ENCODE data around the gene S100A1. TPM values are rescaled to one million over a fixed set of nuclear protein-coding genes. Genes with fewer than 3 reads are reported as not detected.

S100A1 gene
- total RNA-seq, 1 experiment from 2014 or later, result not detected

DNA sequence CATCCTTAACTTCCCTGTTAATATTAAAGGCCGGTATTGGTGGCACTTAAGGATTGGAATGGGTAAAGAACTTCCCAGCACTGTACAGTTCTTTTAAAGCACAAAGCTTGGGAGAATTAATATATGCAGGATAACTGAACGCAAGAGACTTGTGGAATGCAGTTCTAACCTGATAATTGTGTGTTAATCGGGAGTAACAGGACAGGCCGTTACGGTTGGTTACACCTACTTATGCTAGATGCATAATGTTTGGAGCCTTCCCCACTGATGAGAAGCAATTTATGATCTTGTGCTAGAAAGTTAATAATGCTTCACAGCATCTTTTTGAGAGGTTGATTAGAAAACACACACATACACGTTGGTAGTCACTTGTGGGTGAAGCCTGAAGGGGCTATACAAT, 12.6 kb downstream of the S100A1 start:
- no peaks in the 10 kb centered on the region for H3K27me3 Mint-ChIP-seq (ENCODE audit: unreplicated experiment)

DNA sequence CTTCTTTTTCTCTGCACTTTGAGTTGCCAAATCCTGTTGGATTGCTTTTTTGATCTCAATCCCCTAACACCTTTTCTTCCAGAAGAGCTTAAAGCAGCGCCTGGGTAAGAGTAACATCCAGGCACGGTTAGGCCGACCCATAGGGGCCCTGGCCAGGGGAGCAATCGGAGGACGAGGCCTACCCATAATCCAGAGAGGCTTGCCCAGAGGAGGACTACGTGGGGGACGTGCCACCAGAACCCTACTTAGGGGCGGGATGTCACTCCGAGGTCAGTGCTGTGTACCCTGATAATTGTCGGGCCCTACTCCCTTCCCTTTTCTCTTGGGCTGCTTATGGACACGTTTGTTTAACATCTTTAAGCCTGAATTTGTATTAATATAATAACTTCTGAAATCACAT, 13.9 kb downstream of the S100A1 start:
- CTCF ChIA-PET, result interaction anchor here (1.5 kb wide), 1 partner anchor 10 kb away, joined by 4 read pairs; no protein-coding TSS in a partner anchor
- Mint-ChIP-seq H3K27me3 (ENCODE audit: unreplicated experiment) (no peaks in the 10 kb centered on the region), H3K27ac (ENCODE audit: unreplicated experiment) (no peak overlapping the region), H3K36me3 (ENCODE audit: insufficient read depth, unreplicated experiment) (peaks cover 75% of the 10 kb centered on the region), H3K9me3 (ENCODE audit: low read depth, unreplicated experiment) (no peaks in the 10 kb centered on the region), H3K4me3 (ENCODE audit: low read depth, unreplicated experiment) (no peak overlapping the region), H3K4me1 (ENCODE audit: low read depth, unreplicated experiment) (peaks cover 11% of the 10 kb centered on the region)
- BruUV-seq (replicated peaks), result no TSS peak
- TF ChIP-seq, protein P1, sequence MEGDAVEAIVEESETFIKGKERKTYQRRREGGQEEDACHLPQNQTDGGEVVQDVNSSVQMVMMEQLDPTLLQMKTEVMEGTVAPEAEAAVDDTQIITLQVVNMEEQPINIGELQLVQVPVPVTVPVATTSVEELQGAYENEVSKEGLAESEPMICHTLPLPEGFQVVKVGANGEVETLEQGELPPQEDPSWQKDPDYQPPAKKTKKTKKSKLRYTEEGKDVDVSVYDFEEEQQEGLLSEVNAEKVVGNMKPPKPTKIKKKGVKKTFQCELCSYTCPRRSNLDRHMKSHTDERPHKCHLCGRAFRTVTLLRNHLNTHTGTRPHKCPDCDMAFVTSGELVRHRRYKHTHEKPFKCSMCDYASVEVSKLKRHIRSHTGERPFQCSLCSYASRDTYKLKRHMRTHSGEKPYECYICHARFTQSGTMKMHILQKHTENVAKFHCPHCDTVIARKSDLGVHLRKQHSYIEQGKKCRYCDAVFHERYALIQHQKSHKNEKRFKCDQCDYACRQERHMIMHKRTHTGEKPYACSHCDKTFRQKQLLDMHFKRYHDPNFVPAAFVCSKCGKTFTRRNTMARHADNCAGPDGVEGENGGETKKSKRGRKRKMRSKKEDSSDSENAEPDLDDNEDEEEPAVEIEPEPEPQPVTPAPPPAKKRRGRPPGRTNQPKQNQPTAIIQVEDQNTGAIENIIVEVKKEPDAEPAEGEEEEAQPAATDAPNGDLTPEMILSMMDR (IDR thresholded peaks at IDR 0.05; ENCODE audit: unreplicated experiment), result no peak
- intact Hi-C loops (cut with micrococcal nuclease; ENCODE audit: unreplicated experiment), result no loop called here
- no peak for DNase-seq

More for the DNA sequence above, 12.6 kb downstream of the S100A1 start:
- H3K4me3 Mint-ChIP-seq (ENCODE audit: low read depth, unreplicated experiment), result no peak overlapping the region
- peaks cover 75% of the 10 kb centered on the region for H3K36me3 Mint-ChIP-seq (ENCODE audit: insufficient read depth, unreplicated experiment)
- no peak for DNase-seq
- H3K9me3 Mint-ChIP-seq (ENCODE audit: low read depth, unreplicated experiment), result no peaks in the 10 kb centered on the region
- no peak overlapping the region for H3K27ac Mint-ChIP-seq (ENCODE audit: unreplicated experiment)
- TF ChIP-seq, protein P1 (IDR thresholded peaks at IDR 0.05; ENCODE audit: unreplicated experiment), result no peak
- intact Hi-C loops (cut with micrococcal nuclease; ENCODE audit: unreplicated experiment), result no loop called here
- H3K4me1 Mint-ChIP-seq (ENCODE audit: low read depth, unreplicated experiment), result peaks cover 19% of the 10 kb centered on the region
- CTCF ChIA-PET, result interaction anchor here (0.6 to 1.1 kb wide), 2 partner anchors 68 to 92 kb away, joined by 3 to 4 read pairs; no protein-coding TSS in a partner anchor
- no TSS peak for BruUV-seq (replicated peaks)

DNA sequence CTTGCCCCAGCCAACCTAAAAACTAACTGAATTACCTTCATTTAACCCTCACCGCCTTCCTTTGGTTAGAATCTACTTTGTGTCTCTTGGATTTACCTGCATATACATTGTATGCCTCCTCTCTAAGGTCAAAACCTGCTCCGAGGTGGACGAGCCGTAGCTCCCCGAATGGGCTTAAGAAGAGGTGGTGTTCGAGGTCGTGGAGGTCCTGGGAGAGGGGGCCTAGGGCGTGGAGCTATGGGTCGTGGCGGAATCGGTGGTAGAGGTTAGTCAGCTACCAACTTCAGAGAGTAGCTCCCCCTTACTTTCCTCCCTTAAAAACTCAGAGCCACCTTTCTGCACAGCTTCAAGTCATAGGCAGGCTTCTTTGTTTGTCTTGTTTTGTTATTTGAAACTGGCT, 14.9 kb downstream of the S100A1 start:
- Mint-ChIP-seq H3K27me3 (ENCODE audit: unreplicated experiment) (no peaks in the 10 kb centered on the region), H3K27ac (ENCODE audit: unreplicated experiment) (no peak overlapping the region), H3K9me3 (ENCODE audit: low read depth, unreplicated experiment) (no peaks in the 10 kb centered on the region), H3K4me3 (ENCODE audit: low read depth, unreplicated experiment) (no peak overlapping the region), H3K36me3 (ENCODE audit: insufficient read depth, unreplicated experiment) (peaks cover 76% of the 10 kb centered on the region), H3K4me1 (ENCODE audit: low read depth, unreplicated experiment) (peaks cover 2% of the 10 kb centered on the region)
- CTCF ChIA-PET, result interaction anchor here (0.6 to 2.0 kb wide), 3 partner anchors 10 to 20 kb away, joined by 3 to 8 read pairs (median 4); partner anchors contain the start of genes S100A1 and S100A13
- no TSS peak for BruUV-seq (replicated peaks)
- intact Hi-C loops (cut with micrococcal nuclease; ENCODE audit: unreplicated experiment), result no loop called here
- TF ChIP-seq, protein P1 (IDR thresholded peaks at IDR 0.05; ENCODE audit: unreplicated experiment), result no peak
- DNase-seq, result no peak

DNA sequence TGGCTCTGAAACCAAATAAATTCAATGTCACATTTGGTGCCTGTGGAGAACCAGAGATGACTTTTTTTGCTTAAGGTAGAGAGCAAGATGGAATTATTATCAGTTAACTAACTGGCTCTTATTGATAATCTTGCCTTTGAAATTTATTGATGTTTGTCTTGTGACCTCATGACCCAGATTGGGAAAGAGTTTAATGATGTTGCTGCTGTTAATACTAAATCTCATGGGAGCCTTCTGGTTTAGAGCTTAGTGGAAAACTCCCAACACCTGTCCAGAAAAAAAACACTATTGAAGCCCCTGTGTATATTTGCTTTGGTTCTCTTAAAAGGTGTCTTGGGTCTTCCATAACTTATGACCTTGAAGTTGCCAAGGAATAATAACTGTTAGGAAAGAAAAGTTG, 15.6 kb downstream of the S100A1 start:
- H3K36me3 Mint-ChIP-seq (ENCODE audit: insufficient read depth, unreplicated experiment), result peaks cover 75% of the 10 kb centered on the region
- TF ChIP-seq, protein P1 (IDR thresholded peaks at IDR 0.05; ENCODE audit: unreplicated experiment), result no peak

More for the DNA sequence above, 15.6 kb downstream of the S100A1 start:
- H3K27me3 Mint-ChIP-seq (ENCODE audit: unreplicated experiment), result no peaks in the 10 kb centered on the region
- DNase-seq, result no peak
- intact Hi-C loops (cut with micrococcal nuclease; ENCODE audit: unreplicated experiment), result no loop called here
- no peak overlapping the region for H3K4me3 Mint-ChIP-seq (ENCODE audit: low read depth, unreplicated experiment)
- H3K4me1 Mint-ChIP-seq (ENCODE audit: low read depth, unreplicated experiment), result no peaks in the 10 kb centered on the region
- H3K27ac Mint-ChIP-seq (ENCODE audit: unreplicated experiment), result no peak overlapping the region
- CTCF ChIA-PET, result interaction anchor here (0.8 to 2.0 kb wide), 3 partner anchors 9 to 16 kb away, joined by 3 to 8 read pairs (median 5); partner anchors contain the start of genes S100A1 and S100A13
- BruUV-seq (replicated peaks), result no TSS peak
- H3K9me3 Mint-ChIP-seq (ENCODE audit: low read depth, unreplicated experiment), result no peaks in the 10 kb centered on the region
